GM23338 (cell line): ENCODE data around the gene INPP4B. TPM values are rescaled to one million over a fixed set of nuclear protein-coding genes. Genes with fewer than 3 reads are reported as not detected.

Source experiments
- ATAC-seq: fragments of 200-7000 bp; cut with Tn5 transposase; 3 replicates; pipeline ENCODE4 v1.9.1; 2020
- DNase-seq: peaks from one replicate; pipeline ENCODE4 v3.0.0-alpha.2; 2015; ENCODE audit warnings: low spot score
- H2AFZ ChIP-seq: fragments of 200-600 bp; sonication (generic); 2 replicates; pipeline ENCODE4 v1.8.0; 2016; ENCODE audit warnings: antibody characterized with exemption, mild to moderate bottlenecking, moderate library complexity
- H3F3A ChIP-seq: fragments of 200-600 bp; sonication (generic); replicated peaks from 2 replicates; pipeline ENCODE4 v1.8.0; 2017; ENCODE audit warnings: antibody characterized with exemption, mixed run types, low read depth
- H3K27ac ChIP-seq: fragments of 200-600 bp; sonication (generic); 2 replicates; pipeline ENCODE4 v1.6.1; 2016; ENCODE audit warnings: low read depth
- H3K27me3 ChIP-seq: fragments of 200-600 bp; sonication (generic); 2 replicates; pipeline ENCODE4 v1.8.0; 2016; ENCODE audit warnings: mild to moderate bottlenecking, mixed run types, moderate library complexity; ENCODE audit not compliant: insufficient read depth
- H3K36me3 ChIP-seq: fragments of 200-600 bp; sonication (generic); 2 replicates; pipeline ENCODE4 v1.8.0; 2016; ENCODE audit warnings: mild to moderate bottlenecking; ENCODE audit not compliant: insufficient read depth
- H3K4me1 ChIP-seq: fragments of 200-600 bp; sonication (generic); 2 replicates; pipeline ENCODE4 v1.8.0; 2016; ENCODE audit warnings: mild to moderate bottlenecking, moderate library complexity; ENCODE audit not compliant: insufficient read depth
- H3K4me2 ChIP-seq: fragments of 200-600 bp; sonication (generic); 2 replicates; pipeline ENCODE4 v1.7.1; 2017; ENCODE audit warnings: mixed run types
- H3K4me3 ChIP-seq: fragments of 200-600 bp; sonication (generic); 2 replicates; pipeline ENCODE4 v1.6.1; 2016; ENCODE audit warnings: mixed run types
- H3K79me2 ChIP-seq: fragments of 200-600 bp; sonication (generic); replicated peaks from 2 replicates; pipeline ENCODE4 v1.8.0; 2017; ENCODE audit warnings: mild to moderate bottlenecking; ENCODE audit not compliant: insufficient read depth
- H3K9me2 ChIP-seq: fragments of 200-600 bp; sonication (generic); 2 replicates; pipeline ENCODE4 v1.8.0; 2017; ENCODE audit not compliant: insufficient read depth
- H4K20me1 ChIP-seq: fragments of 200-600 bp; sonication (generic); replicated peaks from 2 replicates; pipeline ENCODE4 v1.8.0; 2017; ENCODE audit warnings: mild to moderate bottlenecking; ENCODE audit not compliant: insufficient read depth
- H3K27ac Mint-ChIP-seq: 2 replicates; pipeline ENCODE4 v1.8.0; 2020; ENCODE audit warnings: inconsistent platforms, mild to moderate bottlenecking, moderate library complexity, mixed read lengths
- H3K27me3 Mint-ChIP-seq: 3 replicates; pipeline ENCODE4 v1.8.0; 2022; ENCODE audit warnings: low read depth, mild to moderate bottlenecking, moderate library complexity, mixed read lengths, inconsistent platforms; ENCODE audit not compliant: insufficient read depth, poor library complexity
- H3K36me3 Mint-ChIP-seq: 3 replicates; pipeline ENCODE4 v1.8.0; 2021; ENCODE audit warnings: low read depth, mild to moderate bottlenecking, inconsistent platforms, moderate library complexity, mixed read lengths
- H3K4me1 Mint-ChIP-seq: 3 replicates; pipeline ENCODE4 v1.8.0; 2020; ENCODE audit warnings: mild to moderate bottlenecking, inconsistent platforms, mixed read lengths
- H3K4me3 Mint-ChIP-seq: 3 replicates; pipeline ENCODE4 v1.8.0; 2021; ENCODE audit warnings: moderate library complexity, mild to moderate bottlenecking, inconsistent platforms, mixed read lengths
- H3K9me3 Mint-ChIP-seq: 3 replicates; pipeline ENCODE4 v1.8.0; 2020; ENCODE audit warnings: moderate library complexity, mild to moderate bottlenecking, inconsistent platforms, mixed read lengths
- CREB1 ChIP-seq: fragments of 250-450 bp; sonication (Bioruptor Pico); IDR thresholded peaks from 2 replicates; pipeline ENCODE4 v1.5.0; 2020; ENCODE audit warnings: low read depth, mild to moderate bottlenecking, moderate library complexity
- CTCF ChIP-seq, 2 experiments: fragments of 200-600 bp in 1 of 2; sonication (generic) in 1 of 2; conservative IDR thresholded peaks; 2 replicates each; pipeline versions ENCODE4 v1.5.1 to v1.6.1; 2016 to 2017; ENCODE audit warnings: antibody characterized with exemption in 2 of 2, low read depth in 2 of 2, mild to moderate bottlenecking in 2 of 2, moderate library complexity in 1 of 2
- ETS1 ChIP-seq: IDR thresholded peaks from 2 replicates; pipeline ENCODE4 v1.6.1; 2016; ENCODE audit warnings: antibody characterized with exemption
- EZH2 ChIP-seq: fragments of 200-600 bp; sonication (generic); IDR thresholded peaks from one replicate; pipeline ENCODE4 v1.8.0; 2017; ENCODE audit warnings: antibody characterized with exemption, mild to moderate bottlenecking, low read depth; ENCODE audit not compliant: unreplicated experiment
- EZH2phosphoT487 ChIP-seq: fragments of 200-600 bp; sonication (generic); IDR thresholded peaks from one replicate; pipeline ENCODE4 v1.8.1; 2018; ENCODE audit warnings: antibody characterized with exemption; ENCODE audit not compliant: unreplicated experiment
- JUNB ChIP-seq: IDR thresholded peaks from one replicate; pipeline ENCODE4 v1.6.1; 2016; ENCODE audit warnings: antibody characterized with exemption; ENCODE audit not compliant: unreplicated experiment
- NANOG ChIP-seq: IDR thresholded peaks from 2 replicates; pipeline ENCODE4 v1.6.1; 2016; ENCODE audit warnings: antibody characterized with exemption, borderline replicate concordance
- POLR2AphosphoS5 ChIP-seq: IDR thresholded peaks from 2 replicates; pipeline ENCODE4 v1.6.1; 2016; ENCODE audit warnings: antibody characterized with exemption, low read depth
- REST ChIP-seq: IDR thresholded peaks from one replicate; pipeline ENCODE4 v1.6.1; 2018; ENCODE audit warnings: antibody characterized with exemption; ENCODE audit not compliant: unreplicated experiment
- STAT1 ChIP-seq: IDR thresholded peaks from one replicate; pipeline ENCODE4 v1.6.1; 2016; ENCODE audit warnings: antibody characterized with exemption; ENCODE audit not compliant: unreplicated experiment
- ZNF114 ChIP-seq: fragments of 250-450 bp; sonication (Bioruptor Pico); IDR thresholded peaks from 2 replicates; pipeline ENCODE4 v1.5.0; 2020; ENCODE audit warnings: mild to moderate bottlenecking, moderate library complexity
- ZNF331 ChIP-seq: fragments of 250-450 bp; sonication (Bioruptor Pico); IDR thresholded peaks from 2 replicates; pipeline ENCODE4 v1.5.0; 2020; ENCODE audit warnings: low read depth, mild to moderate bottlenecking, moderate library complexity
- ZNF462 ChIP-seq: fragments of 250-450 bp; sonication (Bioruptor Pico); IDR thresholded peaks from 2 replicates; pipeline ENCODE4 v1.5.0; 2020; ENCODE audit warnings: mild to moderate bottlenecking, moderate library complexity
- polyA plus RNA-seq: library from polyadenylated mRNA; unstranded; fragments of >200 nt; fragmentation: Nextera tagmentation; extraction: Ambion mirVana; gene quantifications from 2 replicates; pipeline ENCODE4 v1.2.1, GENCODE V29; 2016
- total RNA-seq: library from RNA; depleted of rRNA; stranded (reverse); fragments of >200 nt; shearing (Covaris generic); gene quantifications from 2 replicates; pipeline ENCODE4 v1.2.3, GENCODE V29; 2014

Gene INPP4B
- total and polyA plus RNA-seq, 2 experiments from 2014 or later, result 0.11 to 0.14 TPM

GRCh38 chr4:142376204-142376603, 469.9 kb downstream of the INPP4B start:
- ATAC-seq (no peak), DNase-seq (no peak)
- H3K27me3 ChIP-seq, result no peaks in the 10 kb centered on the region
- no peaks in the 10 kb centered on the region for H3K79me2 ChIP-seq
- H3K36me3 Mint-ChIP-seq, result no peaks in the 10 kb centered on the region
- peaks cover 5% of the 10 kb centered on the region; the same call in 1 of the 2 replicates for H3K4me1 ChIP-seq
- no peak overlapping the region for H3K27ac ChIP-seq
- no peak overlapping the region for H3K27ac Mint-ChIP-seq
- no peak overlapping the region for H3K4me2 ChIP-seq
- H3K27me3 Mint-ChIP-seq, result no peaks in the 10 kb centered on the region
- TF ChIP-seq EZH2phosphoT487 (no peak), REST (no peak), EZH2 (no peak), POLR2AphosphoS5 (no peak), CTCF (conservative IDR thresholded peaks at IDR 0.05; ENCODE audit: low read depth in 2 of 2) (no peak), CREB1 (CRISPR knock-in tag) (no peak), JUNB (no peak), ZNF331 (CRISPR knock-in tag) (no peak), ZNF114 (no peak), ZNF462 (CRISPR knock-in tag) (no peak), NANOG (no peak), ETS1 (no peak), STAT1 (no peak)
- H3K9me3 Mint-ChIP-seq, result no peaks in the 10 kb centered on the region; the same call in 2 of the 3 replicates
- no peak overlapping the region for H2AFZ ChIP-seq
- peaks cover 11% of the 10 kb centered on the region for H3K4me1 Mint-ChIP-seq
- no peak overlapping the region for H3K4me3 Mint-ChIP-seq
- no peaks in the 10 kb centered on the region for H3K9me2 ChIP-seq
- no peaks in the 10 kb centered on the region for H4K20me1 ChIP-seq
- H3K36me3 ChIP-seq, result no peaks in the 10 kb centered on the region
- H3K4me3 ChIP-seq, result no peak overlapping the region
- H3F3A ChIP-seq, result no peaks in the 10 kb centered on the region
